ENCODE data around the gene RTKN2.

Gene RTKN2

GRCh38 chr10:62182595-62182994 is 86.0 kb downstream of the RTKN2 start:
- H3K4me1 ChIP-seq (ENCODE audit: control insufficient read depth, insufficient read depth, low read depth, low read length) = no peaks in the 10 kb centered on the region
- H3K14ac ChIP-seq (ENCODE audit: low read length in 2 of 2) = no peak overlapping the region
- no peak overlapping the region for H4K8ac ChIP-seq (ENCODE audit: low read length)
- H2AFZ ChIP-seq (ENCODE audit: low read depth, low read length) = no peak overlapping the region
- H3K4ac ChIP-seq (ENCODE audit: low read depth in 1 of 2, low read length in 2 of 2) = no peak overlapping the region
- no peaks in the 10 kb centered on the region for H3K79me1 ChIP-seq (replicated peaks; ENCODE audit: low read length, poor library complexity, severe bottlenecking)
- H3K27me3 ChIP-seq (ENCODE audit: control insufficient read depth in 1 of 2, insufficient read depth in 1 of 2, low read length in 2 of 2) = no peaks in the 10 kb centered on the region
- H2BK12ac ChIP-seq (ENCODE audit: low read length in 2 of 2) = no peak overlapping the region
- no peaks in the 10 kb centered on the region for H3K9me3 ChIP-seq (ENCODE audit: control insufficient read depth, low read length)
- H2BK15ac ChIP-seq (ENCODE audit: low read depth, poor library complexity, severe bottlenecking) = no peak overlapping the region
- no peak overlapping the region for H4K91ac ChIP-seq (ENCODE audit: low read length)
- no peak overlapping the region for H3K23ac ChIP-seq (ENCODE audit: low read length in 2 of 2)
- H2AK5ac ChIP-seq (ENCODE audit: low read length, severe bottlenecking) = no peak overlapping the region
- no peak overlapping the region for H3K27ac ChIP-seq (ENCODE audit: low read length, poor library complexity, severe bottlenecking)
- H2BK5ac ChIP-seq (ENCODE audit: low read depth, low read length, poor library complexity, severe bottlenecking) = no peak overlapping the region
- H3K9ac ChIP-seq (ENCODE audit: low read length) = no peak overlapping the region
- H3K18ac ChIP-seq (ENCODE audit: low read depth in 1 of 2, low read length in 2 of 2) = no peak overlapping the region
- H3K36me3 ChIP-seq (ENCODE audit: control insufficient read depth in 1 of 2, insufficient read depth in 2 of 2, low read depth in 1 of 2, low read length in 2 of 2) = no peaks in the 10 kb centered on the region
- no peak for DNase-seq
- H3K4me3 ChIP-seq (ENCODE audit: insufficient read depth in 1 of 2, low read depth in 1 of 2, low read length in 2 of 2) = no peak overlapping the region
- no peak overlapping the region for H3K4me2 ChIP-seq (ENCODE audit: low read length, poor library complexity, severe bottlenecking)
- H2BK120ac ChIP-seq (ENCODE audit: low read depth, low read length) = no peak overlapping the region
- 100% methylated on average over 2 of the region's 4 CpGs for WGBS

DNA sequence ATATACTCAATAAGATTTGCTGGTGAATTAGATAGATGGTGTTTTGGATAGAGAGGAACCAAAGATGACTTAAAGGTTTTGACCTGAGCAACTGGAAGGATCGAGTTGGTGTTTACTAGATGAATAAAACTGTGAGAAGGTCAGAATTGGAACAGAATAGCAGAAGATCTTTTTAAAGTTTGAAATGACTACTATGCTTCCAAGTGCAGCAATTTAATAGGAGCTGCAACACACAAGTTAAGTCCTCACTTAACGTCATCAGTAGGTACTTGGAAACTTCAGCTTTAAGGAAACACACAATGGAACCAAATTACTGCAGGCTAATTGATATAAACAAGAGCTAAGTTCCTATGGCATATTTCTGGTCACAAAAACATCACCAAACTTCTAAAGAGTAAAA is 86.5 kb downstream of the RTKN2 start:
- Histone ChIP-seq H3K18ac (ENCODE audit: low read depth in 1 of 2, low read length in 2 of 2) (no peak overlapping the region), H3K4me2 (ENCODE audit: low read length, poor library complexity, severe bottlenecking) (no peak overlapping the region), H3K4me1 (ENCODE audit: control insufficient read depth, insufficient read depth, low read depth, low read length) (no peaks in the 10 kb centered on the region), H3K9ac (ENCODE audit: low read length) (no peak overlapping the region), H2BK15ac (ENCODE audit: low read depth, poor library complexity, severe bottlenecking) (no peak overlapping the region), H2AFZ (ENCODE audit: low read depth, low read length) (no peak overlapping the region), H2BK120ac (ENCODE audit: low read depth, low read length) (no peak overlapping the region), H3K4me3 (ENCODE audit: insufficient read depth in 1 of 2, low read depth in 1 of 2, low read length in 2 of 2) (no peak overlapping the region), H3K9me3 (ENCODE audit: control insufficient read depth, low read length) (no peaks in the 10 kb centered on the region), H3K27ac (ENCODE audit: low read length, poor library complexity, severe bottlenecking) (no peak overlapping the region), H3K4ac (ENCODE audit: low read depth in 1 of 2, low read length in 2 of 2) (no peak overlapping the region), H2BK12ac (ENCODE audit: low read length in 2 of 2) (no peak overlapping the region), H3K79me1 (replicated peaks; ENCODE audit: low read length, poor library complexity, severe bottlenecking) (no peaks in the 10 kb centered on the region), H3K23ac (ENCODE audit: low read length in 2 of 2) (no peak overlapping the region), H2BK5ac (ENCODE audit: low read depth, low read length, poor library complexity, severe bottlenecking) (no peak overlapping the region), H2AK5ac (ENCODE audit: low read length, severe bottlenecking) (no peak overlapping the region), H3K14ac (ENCODE audit: low read length in 2 of 2) (no peak overlapping the region), H3K27me3 (ENCODE audit: control insufficient read depth in 1 of 2, insufficient read depth in 1 of 2, low read length in 2 of 2) (no peaks in the 10 kb centered on the region), H4K8ac (ENCODE audit: low read length) (no peak overlapping the region), H4K91ac (ENCODE audit: low read length) (no peak overlapping the region), H3K36me3 (ENCODE audit: control insufficient read depth in 1 of 2, insufficient read depth in 2 of 2, low read depth in 1 of 2, low read length in 2 of 2) (no peaks in the 10 kb centered on the region)
- no peak for DNase-seq
- 86% methylated on average over 2 of the region's 2 CpGs for WGBS

DNA sequence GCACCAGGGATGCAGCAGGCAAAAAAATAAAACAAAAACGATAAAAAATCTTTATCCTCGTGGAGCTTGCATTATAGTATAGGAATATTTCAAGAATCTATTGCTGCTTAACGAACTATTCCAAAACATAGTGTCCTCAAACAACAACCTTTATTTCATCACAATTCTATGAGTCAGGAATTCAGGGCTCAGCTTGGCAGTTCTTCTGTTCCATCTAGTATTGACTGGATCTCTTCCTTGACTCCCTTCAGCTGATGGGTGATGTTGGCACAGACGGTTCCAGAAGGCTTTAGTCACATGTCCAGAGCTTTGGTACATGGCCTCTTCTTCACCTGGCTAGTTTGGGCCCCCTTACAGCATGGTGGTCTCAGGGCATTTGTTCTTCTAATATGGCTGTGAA is 88.0 kb downstream of the RTKN2 start:
- H3K27ac ChIP-seq (ENCODE audit: low read length, poor library complexity, severe bottlenecking) = no peak overlapping the region
- no peak overlapping the region for H3K18ac ChIP-seq (ENCODE audit: low read depth in 1 of 2, low read length in 2 of 2)
- H2AFZ ChIP-seq (ENCODE audit: low read depth, low read length) = no peak overlapping the region
- H2BK120ac ChIP-seq (ENCODE audit: low read depth, low read length) = no peak overlapping the region
- H4K8ac ChIP-seq (ENCODE audit: low read length) = no peak overlapping the region
- no peak for DNase-seq
- no peaks in the 10 kb centered on the region for H3K9me3 ChIP-seq (ENCODE audit: control insufficient read depth, low read length)
- H3K4ac ChIP-seq (ENCODE audit: low read depth in 1 of 2, low read length in 2 of 2) = no peak overlapping the region
- H3K14ac ChIP-seq (ENCODE audit: low read length in 2 of 2) = no peak overlapping the region
- no peak overlapping the region for H2AK5ac ChIP-seq (ENCODE audit: low read length, severe bottlenecking)
- H3K4me1 ChIP-seq (ENCODE audit: control insufficient read depth, insufficient read depth, low read depth, low read length) = no peaks in the 10 kb centered on the region
- no peak overlapping the region for H2BK5ac ChIP-seq (ENCODE audit: low read depth, low read length, poor library complexity, severe bottlenecking)
- no peaks in the 10 kb centered on the region for H3K36me3 ChIP-seq (ENCODE audit: control insufficient read depth in 1 of 2, insufficient read depth in 2 of 2, low read depth in 1 of 2, low read length in 2 of 2)
- no peak overlapping the region for H3K9ac ChIP-seq (ENCODE audit: low read length)
- no peak overlapping the region for H2BK15ac ChIP-seq (ENCODE audit: low read depth, poor library complexity, severe bottlenecking)
- H2BK12ac ChIP-seq (ENCODE audit: low read length in 2 of 2) = no peak overlapping the region
- over 99% methylated on average over 4 of the region's 4 CpGs for WGBS
- H3K4me2 ChIP-seq (ENCODE audit: low read length, poor library complexity, severe bottlenecking) = no peak overlapping the region
- no peaks in the 10 kb centered on the region for H3K27me3 ChIP-seq (ENCODE audit: control insufficient read depth in 1 of 2, insufficient read depth in 1 of 2, low read length in 2 of 2)
- H3K4me3 ChIP-seq (ENCODE audit: insufficient read depth in 1 of 2, low read depth in 1 of 2, low read length in 2 of 2) = no peak overlapping the region
- H3K23ac ChIP-seq (ENCODE audit: low read length in 2 of 2) = no peak overlapping the region
- H4K91ac ChIP-seq (ENCODE audit: low read length) = no peak overlapping the region
- H3K79me1 ChIP-seq (replicated peaks; ENCODE audit: low read length, poor library complexity, severe bottlenecking) = no peaks in the 10 kb centered on the region

DNA sequence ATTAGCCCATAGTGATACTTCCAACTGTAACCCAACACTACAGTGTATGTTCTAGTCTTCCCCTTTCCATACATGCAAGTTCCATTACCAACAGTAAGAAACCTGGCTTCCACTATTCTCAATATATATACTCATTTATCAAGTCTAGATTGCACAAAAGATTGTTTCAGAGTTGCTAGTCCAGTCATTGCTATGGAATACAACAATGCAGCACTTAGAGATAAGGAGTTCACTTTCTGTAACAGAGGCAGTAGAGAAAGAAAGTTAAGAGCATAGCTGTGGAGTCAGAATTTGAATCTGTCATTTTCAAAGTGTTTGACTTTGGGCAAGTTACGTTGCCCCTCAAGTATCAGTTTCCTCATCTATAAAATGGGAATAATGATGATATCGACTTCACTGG is 90.1 kb downstream of the RTKN2 start:
- Histone ChIP-seq H3K27ac (ENCODE audit: low read length, poor library complexity, severe bottlenecking) (no peak overlapping the region), H2AFZ (ENCODE audit: low read depth, low read length) (no peak overlapping the region), H4K91ac (ENCODE audit: low read length) (no peak overlapping the region), H3K4me1 (ENCODE audit: control insufficient read depth, insufficient read depth, low read depth, low read length) (no peaks in the 10 kb centered on the region), H2AK5ac (ENCODE audit: low read length, severe bottlenecking) (no peak overlapping the region), H3K79me1 (replicated peaks; ENCODE audit: low read length, poor library complexity, severe bottlenecking) (no peaks in the 10 kb centered on the region), H3K4me2 (ENCODE audit: low read length, poor library complexity, severe bottlenecking) (no peak overlapping the region), H3K18ac (ENCODE audit: low read depth in 1 of 2, low read length in 2 of 2) (no peak overlapping the region), H3K14ac (ENCODE audit: low read length in 2 of 2) (no peak overlapping the region), H3K23ac (ENCODE audit: low read length in 2 of 2) (no peak overlapping the region), H3K27me3 (ENCODE audit: control insufficient read depth in 1 of 2, insufficient read depth in 1 of 2, low read length in 2 of 2) (no peaks in the 10 kb centered on the region), H3K9me3 (ENCODE audit: control insufficient read depth, low read length) (no peaks in the 10 kb centered on the region), H2BK120ac (ENCODE audit: low read depth, low read length) (no peak overlapping the region), H3K4me3 (ENCODE audit: insufficient read depth in 1 of 2, low read depth in 1 of 2, low read length in 2 of 2) (no peak overlapping the region), H2BK5ac (ENCODE audit: low read depth, low read length, poor library complexity, severe bottlenecking) (no peak overlapping the region), H3K36me3 (ENCODE audit: control insufficient read depth in 1 of 2, insufficient read depth in 2 of 2, low read depth in 1 of 2, low read length in 2 of 2) (no peaks in the 10 kb centered on the region), H4K8ac (ENCODE audit: low read length) (no peak overlapping the region), H2BK12ac (ENCODE audit: low read length in 2 of 2) (no peak overlapping the region), H3K9ac (ENCODE audit: low read length) (no peak overlapping the region), H3K4ac (ENCODE audit: low read depth in 1 of 2, low read length in 2 of 2) (no peak overlapping the region), H2BK15ac (ENCODE audit: low read depth, poor library complexity, severe bottlenecking) (no peak overlapping the region)
- WGBS = 83% methylated on average over 2 of the region's 2 CpGs
- peak; percentile 26 for DNase-seq
